GM12864 (cell line): ENCODE results near the gene PAN3.

Experiments
- DNase-seq: peaks from one replicate; pipeline ENCODE4 v3.0.0-alpha.2; 2011; ENCODE audit warnings: low read depth
- H3K4me3 ChIP-seq: 2 replicates; pipeline ENCODE4 v1.5.1; 2011; ENCODE audit warnings: mild to moderate bottlenecking, low read depth, low read length, control low read depth
- TF ChIP-seq, protein P1 (sequence below): IDR thresholded peaks from 2 replicates; pipeline ENCODE4 v1.5.1; 2011; ENCODE audit warnings: low read depth, mild to moderate bottlenecking, moderate library complexity, low read length, control low read depth, inconsistent platforms; ENCODE audit errors: missing control alignments

PAN3 gene

DNA sequence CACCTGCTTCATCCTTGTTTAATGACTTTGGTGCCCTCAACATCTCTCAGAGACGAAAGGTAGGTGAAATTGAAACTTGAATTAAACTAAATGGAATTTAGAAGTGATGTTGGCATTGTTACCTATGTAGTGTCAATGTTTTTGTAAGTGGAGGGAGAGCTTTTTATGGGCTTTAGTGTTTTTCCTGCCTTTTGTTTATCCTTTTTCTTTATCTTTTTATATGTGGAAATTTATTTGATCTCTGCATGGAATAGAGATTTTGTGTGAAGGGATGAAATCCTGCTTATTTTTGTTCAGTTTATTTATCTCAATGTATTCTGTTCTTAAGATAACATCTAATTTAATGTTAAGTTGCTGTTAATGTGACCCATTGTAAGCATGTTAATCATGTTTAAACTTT, 39.5 kb downstream of the PAN3 start:
- TF ChIP-seq, protein P1, sequence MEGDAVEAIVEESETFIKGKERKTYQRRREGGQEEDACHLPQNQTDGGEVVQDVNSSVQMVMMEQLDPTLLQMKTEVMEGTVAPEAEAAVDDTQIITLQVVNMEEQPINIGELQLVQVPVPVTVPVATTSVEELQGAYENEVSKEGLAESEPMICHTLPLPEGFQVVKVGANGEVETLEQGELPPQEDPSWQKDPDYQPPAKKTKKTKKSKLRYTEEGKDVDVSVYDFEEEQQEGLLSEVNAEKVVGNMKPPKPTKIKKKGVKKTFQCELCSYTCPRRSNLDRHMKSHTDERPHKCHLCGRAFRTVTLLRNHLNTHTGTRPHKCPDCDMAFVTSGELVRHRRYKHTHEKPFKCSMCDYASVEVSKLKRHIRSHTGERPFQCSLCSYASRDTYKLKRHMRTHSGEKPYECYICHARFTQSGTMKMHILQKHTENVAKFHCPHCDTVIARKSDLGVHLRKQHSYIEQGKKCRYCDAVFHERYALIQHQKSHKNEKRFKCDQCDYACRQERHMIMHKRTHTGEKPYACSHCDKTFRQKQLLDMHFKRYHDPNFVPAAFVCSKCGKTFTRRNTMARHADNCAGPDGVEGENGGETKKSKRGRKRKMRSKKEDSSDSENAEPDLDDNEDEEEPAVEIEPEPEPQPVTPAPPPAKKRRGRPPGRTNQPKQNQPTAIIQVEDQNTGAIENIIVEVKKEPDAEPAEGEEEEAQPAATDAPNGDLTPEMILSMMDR = no peak
- no peak for DNase-seq
- H3K4me3 ChIP-seq = no peak overlapping the region

DNA sequence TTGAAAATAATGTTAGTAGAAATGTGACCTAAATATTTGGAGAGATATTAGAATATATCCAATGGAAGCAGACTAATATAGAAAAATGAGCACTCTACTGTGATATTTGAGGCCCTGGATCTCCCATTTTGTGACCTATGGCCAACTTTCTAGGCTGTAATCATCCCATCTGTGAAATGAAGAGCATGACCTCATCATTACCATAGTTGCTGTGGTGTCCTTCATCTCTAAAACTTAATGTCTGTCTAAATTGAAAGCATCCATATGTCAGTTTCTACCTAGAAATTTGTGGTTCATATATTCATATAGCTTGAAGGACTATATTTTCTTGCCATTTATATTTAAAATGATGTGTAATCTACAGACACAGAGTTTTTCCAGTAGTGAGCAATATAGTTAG, 41.6 kb downstream of the PAN3 start:
- no peak for DNase-seq
- TF ChIP-seq, protein P1 = no peak
- H3K4me3 ChIP-seq = no peak overlapping the region

DNA sequence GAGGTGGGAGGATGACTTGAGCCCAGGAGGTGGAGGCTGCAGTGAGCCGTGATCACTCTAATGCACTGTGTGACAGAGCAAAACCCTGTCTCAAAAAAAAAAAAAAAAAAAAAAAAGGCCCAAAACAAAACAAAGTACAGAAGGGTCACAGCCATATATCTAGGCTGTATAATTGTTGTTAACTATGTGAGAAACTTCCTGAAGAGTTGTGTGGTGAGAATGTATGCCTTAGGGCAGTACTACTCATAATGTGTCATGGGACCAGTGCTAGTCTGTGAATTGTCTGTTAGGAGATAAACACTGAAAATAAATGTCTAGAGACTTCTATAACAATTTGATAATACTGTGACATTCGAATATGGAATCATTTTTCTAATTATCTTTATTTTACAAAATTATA, 43.1 kb downstream of the PAN3 start:
- no peak for DNase-seq
- TF ChIP-seq, protein P1 = no peak
- no peak overlapping the region for H3K4me3 ChIP-seq

DNA sequence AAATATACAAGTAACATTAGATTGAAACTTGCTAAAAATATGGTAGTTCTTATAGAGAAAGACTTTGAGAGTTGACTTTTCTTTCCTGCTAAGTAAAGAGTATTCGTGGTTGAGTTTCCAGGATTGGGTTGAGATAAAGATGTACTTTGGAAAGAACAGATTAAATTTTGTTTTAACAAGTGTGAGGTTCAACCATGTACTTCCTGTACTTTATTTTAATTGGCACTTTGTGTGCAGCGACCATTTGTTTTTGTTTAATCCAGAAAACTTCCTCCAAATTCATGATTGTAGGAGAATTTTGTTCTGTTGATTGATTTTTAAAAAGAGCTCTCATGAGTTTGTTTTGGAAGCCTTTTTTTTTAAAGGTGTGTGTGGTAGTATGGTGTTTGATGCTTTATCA, 46.9 kb downstream of the PAN3 start:
- DNase-seq = no peak
- TF ChIP-seq, protein P1 = no peak
- no peak overlapping the region for H3K4me3 ChIP-seq

DNA sequence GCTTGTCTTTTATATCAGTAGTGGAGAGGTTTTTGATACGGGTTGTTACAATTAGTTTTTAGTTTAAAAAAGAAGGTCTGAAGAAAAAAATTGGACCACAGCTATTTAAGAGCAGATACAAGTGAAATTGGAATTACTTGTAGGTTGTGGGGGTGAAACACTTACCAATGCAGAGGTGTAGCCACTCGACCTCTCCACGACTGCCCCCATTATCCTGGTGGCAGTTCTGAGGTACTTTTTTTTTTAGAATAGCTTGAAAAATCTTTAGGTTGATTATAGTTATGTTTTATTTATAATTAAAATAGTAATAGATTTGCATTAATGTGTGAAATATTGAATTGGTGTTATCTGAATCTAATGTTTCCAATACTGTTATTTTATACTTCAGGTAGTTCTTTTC, 60.7 kb downstream of the PAN3 start:
- no peak for DNase-seq
- TF ChIP-seq, protein P1 = no peak
- no peak overlapping the region for H3K4me3 ChIP-seq

DNA sequence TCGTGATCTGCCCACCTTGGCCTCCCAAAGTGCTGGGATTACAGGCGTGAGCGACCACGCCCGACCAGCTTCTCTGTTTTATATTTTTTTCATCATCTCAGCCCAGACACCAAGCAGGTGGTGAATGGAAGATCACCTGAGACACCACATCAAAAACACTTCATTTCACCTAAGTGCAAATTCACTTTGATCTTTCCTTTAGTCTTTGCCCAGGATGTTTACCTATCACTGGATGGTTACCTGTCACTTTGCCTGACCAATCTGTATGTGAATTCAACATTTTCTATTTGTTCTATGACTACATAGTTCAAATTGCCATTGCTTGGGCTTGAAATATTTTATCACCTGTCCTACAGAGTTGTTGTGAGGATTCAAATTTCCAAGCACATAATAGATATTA, 65.7 kb downstream of the PAN3 start:
- no peak overlapping the region for H3K4me3 ChIP-seq
- TF ChIP-seq, protein P1 = no peak
- no peak for DNase-seq

DNA sequence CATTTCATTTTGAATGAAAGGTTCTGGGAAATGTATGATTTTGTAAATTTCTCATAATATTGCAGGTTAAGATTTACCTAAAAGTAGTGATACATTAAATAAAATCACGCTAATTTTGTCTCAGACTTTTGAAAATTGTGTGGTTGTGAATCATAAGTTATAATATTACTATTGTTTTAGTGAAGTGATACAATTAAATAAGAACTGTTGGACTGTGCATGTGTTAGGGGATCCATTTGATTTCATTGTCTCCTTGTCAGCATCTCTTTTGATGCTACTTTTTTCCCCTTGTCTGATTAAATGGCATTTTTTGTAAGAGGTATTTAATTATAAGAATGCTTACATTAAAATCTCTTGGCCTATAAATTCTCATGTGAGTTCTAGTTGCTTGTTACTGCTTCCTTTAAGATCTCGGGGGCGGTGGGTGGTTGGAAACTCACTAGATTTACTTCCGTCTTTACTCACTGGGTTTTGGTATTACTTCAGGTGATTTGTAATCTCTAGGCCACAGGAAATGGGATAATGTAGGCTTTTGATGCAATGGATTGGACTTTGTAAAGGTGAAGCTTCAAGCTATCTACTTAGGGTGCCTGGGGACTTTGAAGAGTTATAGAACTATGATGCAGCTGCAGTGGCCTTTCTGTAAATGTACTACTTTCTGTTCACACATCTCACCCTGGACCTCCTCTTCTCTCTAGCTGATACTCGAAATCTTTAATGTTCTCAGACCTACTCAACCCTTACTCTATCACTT, 66.5 kb downstream of the PAN3 start:
- no peak overlapping the region for H3K4me3 ChIP-seq
- peak; percentile 10 for DNase-seq
- TF ChIP-seq, protein P1 = no peak
